Tibial artery (tissue), 4 donors: ENCODE results near the gene NXPH3.

Source experiments
- DNase-seq, 2 donors: peaks; one replicate each; pipeline ENCODE4 v3.0.0-alpha.2; 2019
- H3K27ac ChIP-seq, 2 donors: fragments of 200-600 bp; sonication (generic) in 1 of 2; 1 replicate in 1 of 2; 2 replicates in 1 of 2; pipeline ENCODE4 v1.5.1; 2018 to 2019; ENCODE audit warnings: mild to moderate bottlenecking in 1 of 2
- H3K27me3 ChIP-seq, 2 donors: fragments of 200-600 bp; sonication (generic) in 1 of 2; one replicate each; pipeline versions ENCODE4 v1.5.1 to v1.6.0; 2016 to 2019
- H3K36me3 ChIP-seq, 3 donors: fragments of 200-600 bp; sonication (generic) in 2 of 3; one replicate each; pipeline ENCODE4 v1.5.1; 2016 to 2019; ENCODE audit warnings: mild to moderate bottlenecking in 2 of 3
- H3K4me1 ChIP-seq, 4 donors: fragments of 200-600 bp; sonication (generic) in 2 of 4; 1 replicate in 3 of 4; 2 replicates in 1 of 4; pipeline ENCODE4 v1.5.1; 2016 to 2019
- H3K4me3 ChIP-seq, 2 donors: fragments of 200-600 bp; sonication (generic) in 1 of 2; 1 replicate in 1 of 2; 2 replicates in 1 of 2; pipeline ENCODE4 v1.5.1; 2018 to 2019; ENCODE audit warnings: mild to moderate bottlenecking in 2 of 2
- H3K9me3 ChIP-seq, 3 donors: fragments of 200-600 bp; sonication (generic) in 1 of 3; one replicate each; pipeline ENCODE4 v1.5.1; 2016 to 2019
- intact Hi-C: fragments of 100-400 bp; cut with DNase I; formaldehyde crosslinking; loops from one replicate; pipeline ENCODE4 v1.15.0; 2023; ENCODE audit warnings: low total_unique reads
- TF ChIP-seq, protein P1 (sequence below), 2 experiments: fragments of 200-600 bp in 1 of 2; fragments of 450-650 bp in 1 of 2; IDR thresholded peaks; one replicate each; pipeline ENCODE4 v1.5.1; 2017 to 2019; ENCODE audit warnings: antibody characterized with exemption in 2 of 2, mild to moderate bottlenecking in 1 of 2, moderate library complexity in 1 of 2

Gene NXPH3

DNA sequence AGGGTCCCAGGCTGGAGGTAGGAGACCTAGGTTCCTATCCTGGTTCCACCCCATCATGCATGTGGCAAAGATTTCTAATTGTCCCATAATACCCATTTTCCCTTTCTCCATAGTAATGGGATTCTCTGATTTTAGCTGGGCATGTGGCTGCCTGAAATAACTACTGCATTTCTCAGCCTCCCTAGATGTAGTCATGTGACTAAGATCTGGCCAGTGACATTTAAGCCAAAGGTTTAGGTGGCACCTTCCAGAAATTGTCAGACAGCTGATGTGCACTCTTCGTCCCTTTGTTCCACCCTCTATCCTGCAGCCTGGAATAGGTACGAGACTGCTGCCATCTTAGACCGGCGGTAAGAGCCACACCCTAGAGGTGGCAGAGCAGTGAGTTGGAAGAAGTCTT, 8.2 kb downstream of the NXPH3 start:
- Histone ChIP-seq H3K4me1 (peaks cover 0 to 89% (median 50%) of the 10 kb centered on the region in 4 donors), H3K4me3 (no peak overlapping the region), H3K27me3 (no peaks in the 10 kb centered on the region), H3K9me3 (no peaks in the 10 kb centered on the region), H3K27ac (peak overlapping the region; percentile 57 to 93), H3K36me3 (peaks cover 3 to 16% (median 3%) of the 10 kb centered on the region in 3 donors)
- TF ChIP-seq, protein P1, sequence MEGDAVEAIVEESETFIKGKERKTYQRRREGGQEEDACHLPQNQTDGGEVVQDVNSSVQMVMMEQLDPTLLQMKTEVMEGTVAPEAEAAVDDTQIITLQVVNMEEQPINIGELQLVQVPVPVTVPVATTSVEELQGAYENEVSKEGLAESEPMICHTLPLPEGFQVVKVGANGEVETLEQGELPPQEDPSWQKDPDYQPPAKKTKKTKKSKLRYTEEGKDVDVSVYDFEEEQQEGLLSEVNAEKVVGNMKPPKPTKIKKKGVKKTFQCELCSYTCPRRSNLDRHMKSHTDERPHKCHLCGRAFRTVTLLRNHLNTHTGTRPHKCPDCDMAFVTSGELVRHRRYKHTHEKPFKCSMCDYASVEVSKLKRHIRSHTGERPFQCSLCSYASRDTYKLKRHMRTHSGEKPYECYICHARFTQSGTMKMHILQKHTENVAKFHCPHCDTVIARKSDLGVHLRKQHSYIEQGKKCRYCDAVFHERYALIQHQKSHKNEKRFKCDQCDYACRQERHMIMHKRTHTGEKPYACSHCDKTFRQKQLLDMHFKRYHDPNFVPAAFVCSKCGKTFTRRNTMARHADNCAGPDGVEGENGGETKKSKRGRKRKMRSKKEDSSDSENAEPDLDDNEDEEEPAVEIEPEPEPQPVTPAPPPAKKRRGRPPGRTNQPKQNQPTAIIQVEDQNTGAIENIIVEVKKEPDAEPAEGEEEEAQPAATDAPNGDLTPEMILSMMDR (IDR thresholded peaks at IDR 0.05), result no peak
- intact Hi-C loops, result no loop called here
- no peak for DNase-seq

GRCh38 chr17:49585422-49586027, 9.9 kb downstream of the NXPH3 start:
- peak overlapping the region; percentile 51 to 83 for H3K27ac ChIP-seq
- DNase-seq, result no peak
- TF ChIP-seq, protein P1 (IDR thresholded peaks at IDR 0.05), result no peak
- no peaks in the 10 kb centered on the region for H3K9me3 ChIP-seq
- intact Hi-C loops, result no loop called here
- peaks cover 0 to 5% (median 0%) of the 10 kb centered on the region in 3 donors for H3K36me3 ChIP-seq
- no peaks in the 10 kb centered on the region for H3K27me3 ChIP-seq
- H3K4me1 ChIP-seq, result peaks cover 0 to 86% (median 46%) of the 10 kb centered on the region in 4 donors
- H3K4me3 ChIP-seq, result no peak overlapping the region

DNA sequence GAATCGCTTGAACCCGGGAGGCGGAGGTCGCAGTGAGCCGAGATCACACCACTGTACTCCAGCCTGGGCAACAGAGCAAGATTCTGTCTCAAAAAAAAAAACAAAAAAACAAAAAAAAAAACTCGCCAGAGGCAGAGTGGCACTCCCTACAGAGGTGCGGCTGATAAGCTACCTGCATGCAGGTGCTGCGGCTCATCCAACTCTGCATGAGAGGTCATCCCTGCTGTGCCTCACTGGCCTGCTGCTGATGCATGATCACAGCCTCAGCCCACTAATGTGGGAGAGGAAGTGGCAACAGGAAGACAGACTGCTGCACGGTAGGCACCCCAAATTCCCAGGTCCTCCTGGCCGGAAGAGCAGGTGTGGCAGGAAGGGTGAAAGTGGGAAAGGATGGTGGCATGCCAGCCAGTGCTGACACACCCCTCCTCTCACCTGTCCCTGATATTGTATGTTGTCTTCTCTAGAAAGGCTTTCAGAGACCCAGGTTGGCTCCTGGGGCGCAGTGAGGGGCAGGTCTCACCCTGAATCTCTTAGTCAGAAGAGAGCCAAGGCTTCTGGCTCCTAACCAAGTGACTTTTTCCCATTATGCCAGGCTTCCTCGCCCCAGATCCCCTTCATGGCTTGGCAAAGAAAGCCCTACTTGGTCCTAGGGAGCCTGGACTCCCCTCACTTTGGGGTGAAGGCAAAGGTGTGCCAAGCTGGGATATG, 11.8 kb downstream of the NXPH3 start:
- no peak for DNase-seq
- intact Hi-C loops, result no loop called here
- no peak overlapping the region for H3K4me3 ChIP-seq
- peak overlapping the region; percentile 80 to 83 for H3K27ac ChIP-seq
- no peaks in the 10 kb centered on the region for H3K9me3 ChIP-seq
- H3K36me3 ChIP-seq, result peaks cover 3 to 9% (median 4%) of the 10 kb centered on the region in 3 donors
- H3K27me3 ChIP-seq, result no peaks in the 10 kb centered on the region
- TF ChIP-seq, protein P1 (IDR thresholded peaks at IDR 0.05), result no peak
- peaks cover 0 to 68% (median 38%) of the 10 kb centered on the region in 4 donors for H3K4me1 ChIP-seq

DNA sequence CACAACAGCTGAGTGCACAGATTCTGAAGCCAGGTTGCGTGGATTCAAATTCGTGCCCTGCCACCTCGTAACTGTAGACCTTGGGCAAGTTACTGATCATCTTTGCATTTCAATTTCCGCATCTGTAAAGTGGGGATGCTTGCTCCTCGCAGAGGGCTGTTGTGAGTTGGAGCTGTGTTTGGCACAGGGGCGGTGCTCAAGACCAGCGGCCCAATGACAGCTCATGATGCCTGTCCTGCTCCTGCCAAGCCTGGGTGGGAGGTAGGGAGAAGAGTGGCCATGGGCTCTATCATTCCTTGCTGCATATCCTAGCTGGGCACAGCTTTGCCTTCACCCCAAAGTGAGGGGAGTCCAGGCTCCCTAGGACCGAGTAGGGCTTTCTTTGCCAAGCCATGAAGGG, 12.6 kb downstream of the NXPH3 start:
- TF ChIP-seq, protein P1 (IDR thresholded peaks at IDR 0.05), result no peak
- no peak overlapping the region for H3K4me3 ChIP-seq
- H3K9me3 ChIP-seq, result no peaks in the 10 kb centered on the region
- peaks cover 7 to 16% (median 10%) of the 10 kb centered on the region in 3 donors for H3K36me3 ChIP-seq
- H3K4me1 ChIP-seq, result peaks cover 0 to 60% (median 34%) of the 10 kb centered on the region in 4 donors
- no peak for DNase-seq
- intact Hi-C loops, result no loop called here
- H3K27ac ChIP-seq, result peak overlapping the region; percentile 80 to 83
- H3K27me3 ChIP-seq, result no peaks in the 10 kb centered on the region

DNA sequence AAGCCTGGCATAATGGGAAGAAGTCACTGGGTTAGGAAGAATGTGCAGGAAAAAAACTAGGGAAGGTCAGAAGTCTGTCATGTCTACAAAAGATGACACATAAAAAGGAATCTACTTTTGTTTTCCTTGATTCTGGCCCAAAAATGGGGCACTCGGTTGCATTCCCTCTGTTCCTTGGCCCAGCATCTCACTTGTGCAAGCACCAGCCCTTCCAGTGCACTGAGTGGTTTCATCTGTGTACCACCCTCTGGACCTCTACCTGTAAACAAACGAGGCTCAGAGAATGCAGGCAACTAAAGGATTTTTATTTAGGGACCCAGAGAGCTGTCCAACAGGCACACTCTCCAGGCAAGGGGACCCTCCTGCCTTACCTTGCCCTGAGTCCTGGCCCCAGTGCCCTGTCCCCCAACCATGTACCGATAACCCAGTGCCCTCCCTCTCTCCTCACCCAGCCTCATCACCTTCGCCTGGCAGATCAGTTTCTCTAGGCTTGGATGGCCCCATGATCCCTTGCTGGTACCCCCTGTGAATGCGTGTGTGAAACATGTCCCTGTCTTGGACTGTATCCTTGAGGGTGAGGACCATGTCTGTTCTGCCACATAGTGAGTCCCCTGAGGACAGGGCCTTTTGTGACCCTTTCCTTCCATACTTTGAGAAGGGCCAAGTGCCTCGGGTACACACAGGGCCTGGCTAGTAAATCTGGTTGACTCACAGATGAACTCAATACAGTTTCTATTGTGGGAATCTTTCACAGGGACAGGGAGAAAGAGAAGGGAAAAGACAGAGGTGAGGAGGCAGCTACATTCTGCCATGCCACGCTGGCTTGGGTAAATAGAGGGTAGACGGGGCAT, 13.3 kb downstream of the NXPH3 start:
- H3K36me3 ChIP-seq, result peaks cover 13 to 22% (median 16%) of the 10 kb centered on the region in 3 donors
- intact Hi-C loops, result no loop called here
- TF ChIP-seq, protein P1 (IDR thresholded peaks at IDR 0.05), result no peak
- no peaks in the 10 kb centered on the region for H3K27me3 ChIP-seq
- H3K27ac ChIP-seq, result peak overlapping the region; percentile 80 to 83
- H3K4me3 ChIP-seq, result no peak overlapping the region
- H3K9me3 ChIP-seq, result no peaks in the 10 kb centered on the region
- peaks cover 0 to 54% (median 28%) of the 10 kb centered on the region in 4 donors for H3K4me1 ChIP-seq
- peak in 1 of 2 donors; percentile 78 for DNase-seq
